Endothelial cell of umbilical vein (primary cell): ENCODE data around the gene NR4A3. TPM values are rescaled to one million over a fixed set of nuclear protein-coding genes. Genes with fewer than 3 reads are reported as not detected.

Experiments
- BruUV-seq: library from RNA; stranded (reverse); fragments of 400-500 nt; replicated peaks from 2 replicates; lab custom pipeline; 2021; lab: Mats Ljungman, UMichigan
- CTCF ChIA-PET: fragments of 300-600, 350-600 bp; sonication (Branson Sonifier 250); formaldehyde crosslinking; loops from one replicate; lab custom pipeline; 2021; ENCODE audit warnings: antibody characterized with exemption, inconsistent platforms; lab: Charles Lee
- POLR2A ChIA-PET: fragments of 300-600, 350-600 bp; sonication (Branson Sonifier 250); formaldehyde crosslinking; loops from one replicate; lab custom pipeline; 2021; ENCODE audit warnings: antibody characterized with exemption, inconsistent platforms; lab: Charles Lee
- DNase-seq: peaks from one replicate; pipeline ENCODE4 v3.0.0-alpha.2; 2011; ENCODE audit warnings: low read depth, low spot score
- FAIRE-seq: peaks from 2 replicates; lab custom pipeline; 2011; peaks lifted over from hg19 to GRCh38; lab: Jason Lieb, UNC
- H2AFZ ChIP-seq: 2 replicates; pipeline ENCODE4 v1.6.0; 2012; ENCODE audit warnings: low read depth, low read length, control low read depth, inconsistent platforms
- H3K27ac ChIP-seq: 2 replicates; pipeline ENCODE4 v1.5.1; 2011; ENCODE audit warnings: low read depth, mild to moderate bottlenecking, control low read depth, low read length, moderate library complexity; ENCODE audit not compliant: insufficient read depth
- H3K27me3 ChIP-seq, 2 experiments: 2 replicates each; pipeline versions ENCODE4 v1.6.0 to v1.6.1; 2011; ENCODE audit warnings: low read length in 2 of 2, mixed read lengths in 1 of 2; ENCODE audit not compliant: control insufficient read depth in 2 of 2, insufficient read depth in 2 of 2
- H3K36me3 ChIP-seq, 2 experiments: 2 replicates in 1 of 2; 3 replicates in 1 of 2; pipeline ENCODE4 v1.5.1; 2011; ENCODE audit warnings: low read length in 2 of 2, mild to moderate bottlenecking in 1 of 2, moderate library complexity in 1 of 2; ENCODE audit not compliant: control insufficient read depth in 2 of 2, insufficient read depth in 2 of 2; ENCODE audit errors: extremely low read depth in 1 of 2
- H3K4me1 ChIP-seq: 3 replicates; pipeline ENCODE4 v1.5.1; 2011; ENCODE audit warnings: mild to moderate bottlenecking, low read length; ENCODE audit not compliant: control insufficient read depth, insufficient read depth; ENCODE audit errors: extremely low read depth
- H3K4me2 ChIP-seq: 2 replicates; pipeline ENCODE4 v1.6.1; 2011; ENCODE audit warnings: low read length, control low read depth, mixed read lengths; ENCODE audit not compliant: insufficient read depth
- H3K4me3 ChIP-seq, 3 experiments: fragments of 200-600 bp in 1 of 3; sonication (generic), shearing (Covaris generic) in 1 of 3; replicated peaks in 1 of 3; 2 replicates each; pipeline ENCODE4 v1.5.1; 2011 to 2016; ENCODE audit warnings: control low read depth in 3 of 3, low read length in 3 of 3, mild to moderate bottlenecking in 2 of 3, inconsistent platforms in 1 of 3, low read depth in 1 of 3, moderate library complexity in 1 of 3; ENCODE audit not compliant: insufficient read depth in 1 of 3
- H3K79me2 ChIP-seq: 2 replicates; pipeline ENCODE4 v1.6.0; 2012; ENCODE audit warnings: low read length, inconsistent platforms; ENCODE audit not compliant: control insufficient read depth, insufficient read depth
- H3K9ac ChIP-seq: replicated peaks from 2 replicates; pipeline ENCODE3; 2011; ENCODE audit warnings: low read length, control low read depth; ENCODE audit not compliant: insufficient read depth; ENCODE audit errors: extremely low read depth
- H3K9me1 ChIP-seq: replicated peaks from 3 replicates; pipeline ENCODE4 v1.6.0; 2011; ENCODE audit warnings: mild to moderate bottlenecking, low read length; ENCODE audit not compliant: control insufficient read depth, insufficient read depth; ENCODE audit errors: extremely low read depth
- H3K9me3 ChIP-seq: replicated peaks from 2 replicates; pipeline ENCODE4 v1.5.1; 2012; ENCODE audit warnings: low read length, inconsistent platforms; ENCODE audit not compliant: control insufficient read depth, insufficient read depth
- H4K20me1 ChIP-seq: replicated peaks from 2 replicates; pipeline ENCODE3; 2011; ENCODE audit warnings: mild to moderate bottlenecking, low read length; ENCODE audit not compliant: control insufficient read depth, insufficient read depth; ENCODE audit errors: extremely low read depth
- EZH2 ChIP-seq: IDR thresholded peaks from 2 replicates; pipeline ENCODE4 v1.6.1; 2012; ENCODE audit warnings: borderline replicate concordance, low read depth, mild to moderate bottlenecking, moderate library complexity, low read length, inconsistent platforms; ENCODE audit not compliant: severe bottlenecking
- FOS ChIP-seq: IDR thresholded peaks from 2 replicates; pipeline ENCODE4 v1.6.1; 2011; ENCODE audit warnings: mild to moderate bottlenecking, low read length, moderate library complexity, borderline replicate concordance; ENCODE audit not compliant: insufficient read depth
- GATA2 ChIP-seq: IDR thresholded peaks from 2 replicates; pipeline ENCODE4 v1.7.0; 2011; ENCODE audit warnings: low read depth, mild to moderate bottlenecking, moderate library complexity, mixed read lengths, low read length; ENCODE audit not compliant: insufficient read length, insufficient read depth
- JUN ChIP-seq: IDR thresholded peaks from 2 replicates; pipeline ENCODE4 v1.6.1; 2011; ENCODE audit warnings: borderline replicate concordance, low read depth; ENCODE audit not compliant: insufficient read length, insufficient read depth
- MYC ChIP-seq: IDR thresholded peaks from one replicate; pipeline ENCODE4 v1.6.1; 2011; ENCODE audit warnings: mild to moderate bottlenecking, low read depth, low read length
- POLR2A ChIP-seq: IDR thresholded peaks from 2 replicates; pipeline ENCODE4 v1.6.1; 2012; ENCODE audit warnings: low read depth, mild to moderate bottlenecking, control low read depth, low read length
- POLR2AphosphoS5 ChIP-seq: IDR thresholded peaks from 2 replicates; pipeline ENCODE4 v1.6.1; 2012; ENCODE audit warnings: low read depth, mild to moderate bottlenecking, control low read depth, low read length, moderate library complexity; ENCODE audit not compliant: insufficient read depth
- dilution Hi-C: fragments of 300-500 bp; cut with MboI; formaldehyde crosslinking; loops from one replicate; pipeline ENCODE4 v1.15.0; 2019; ENCODE audit warnings: low sequenced_read_pairs; ENCODE audit not compliant: extremely low pct_ligation_motif_present
- intact Hi-C: fragments of 100-400 bp; cut with micrococcal nuclease; formaldehyde crosslinking; loops from one replicate; pipeline ENCODE4 v1.10.0; 2022
- polyA plus RNA-seq, 4 experiments: library from polyadenylated mRNA; depleted of rRNA in 3 of 4; stranded (reverse) in 3 of 4; unstranded in 1 of 4; fragments of >200 nt; gene quantifications; 2 replicates each; pipeline versions ENCODE4 v1.2.1 to v1.2.3, GENCODE V29; 2011 to 2012; ENCODE audit warnings: missing spikeins in 1 of 4
- total RNA-seq: library from RNA; stranded (reverse); gene quantifications from 2 replicates; pipeline ENCODE4 v1.2.3, GENCODE V29; 2021
- TF ChIP-seq, protein P1 (sequence below): IDR thresholded peaks from 2 replicates; pipeline ENCODE4 v1.6.1; 2011; ENCODE audit not compliant: insufficient read depth, insufficient read length
- TF ChIP-seq, protein P2 (sequence below), 2 donors: IDR thresholded peaks; 1 replicate in 1 of 2; 2 replicates in 1 of 2; pipeline ENCODE4 v1.5.1; 2011; ENCODE audit warnings: low read length in 2 of 2, mild to moderate bottlenecking in 2 of 2, moderate library complexity in 2 of 2, control low read depth in 1 of 2, inconsistent platforms in 1 of 2, low read depth in 1 of 2; ENCODE audit not compliant: insufficient read depth in 1 of 2; ENCODE audit errors: extremely low read depth in 1 of 2

Gene NR4A3
- total and polyA plus RNA-seq, 2 donors (not counting 3 experiments of a cell fraction or from before 2014, with no cell fraction given), result 0.11 to 0.22 TPM

DNA sequence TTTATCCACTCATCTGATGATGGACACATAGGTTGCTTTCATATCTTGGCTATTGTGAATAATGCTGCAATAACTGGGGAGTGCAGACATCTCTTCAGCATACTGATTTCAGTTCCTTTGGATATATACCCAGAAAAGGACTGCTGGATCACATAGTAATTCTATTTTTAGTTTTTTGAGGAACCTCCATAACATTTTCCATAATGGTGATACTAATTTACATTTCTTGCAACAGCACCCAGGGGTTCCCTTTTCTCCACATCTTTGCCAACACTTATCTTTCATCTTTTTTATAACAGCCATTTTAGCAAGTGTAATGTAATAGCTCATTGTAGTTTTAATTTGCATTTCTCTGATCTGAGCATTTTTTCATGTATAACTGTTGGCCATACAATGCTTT is 34.1 kb upstream of the NR4A3 start:
- Histone ChIP-seq H3K4me1 (no peaks in the 10 kb centered on the region), H3K27me3 (peaks cover 0 to 15% of the 10 kb centered on the region in 2 experiments), H3K4me3 (no peak overlapping the region), H2AFZ (no peak overlapping the region), H3K36me3 (no peaks in the 10 kb centered on the region), H3K79me2 (no peaks in the 10 kb centered on the region), H3K9me3 (no peaks in the 10 kb centered on the region), H3K27ac (no peak overlapping the region), H3K9ac (no peak overlapping the region), H3K9me1 (no peaks in the 10 kb centered on the region), H4K20me1 (no peaks in the 10 kb centered on the region), H3K4me2 (no peak overlapping the region)
- FAIRE-seq (no peak), DNase-seq (no peak)
- dilution Hi-C loops, result no loop called here
- ChIA-PET POLR2A (no interaction called here), CTCF (interaction anchor here (1.3 kb wide), 1 partner anchor 488 kb away, joined by 3 read pairs; no protein-coding TSS in a partner anchor)
- intact Hi-C loops, result no loop called here
- TF ChIP-seq, protein P1, sequence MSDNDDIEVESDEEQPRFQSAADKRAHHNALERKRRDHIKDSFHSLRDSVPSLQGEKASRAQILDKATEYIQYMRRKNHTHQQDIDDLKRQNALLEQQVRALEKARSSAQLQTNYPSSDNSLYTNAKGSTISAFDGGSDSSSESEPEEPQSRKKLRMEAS, result no peak
- TF ChIP-seq, protein P2, sequence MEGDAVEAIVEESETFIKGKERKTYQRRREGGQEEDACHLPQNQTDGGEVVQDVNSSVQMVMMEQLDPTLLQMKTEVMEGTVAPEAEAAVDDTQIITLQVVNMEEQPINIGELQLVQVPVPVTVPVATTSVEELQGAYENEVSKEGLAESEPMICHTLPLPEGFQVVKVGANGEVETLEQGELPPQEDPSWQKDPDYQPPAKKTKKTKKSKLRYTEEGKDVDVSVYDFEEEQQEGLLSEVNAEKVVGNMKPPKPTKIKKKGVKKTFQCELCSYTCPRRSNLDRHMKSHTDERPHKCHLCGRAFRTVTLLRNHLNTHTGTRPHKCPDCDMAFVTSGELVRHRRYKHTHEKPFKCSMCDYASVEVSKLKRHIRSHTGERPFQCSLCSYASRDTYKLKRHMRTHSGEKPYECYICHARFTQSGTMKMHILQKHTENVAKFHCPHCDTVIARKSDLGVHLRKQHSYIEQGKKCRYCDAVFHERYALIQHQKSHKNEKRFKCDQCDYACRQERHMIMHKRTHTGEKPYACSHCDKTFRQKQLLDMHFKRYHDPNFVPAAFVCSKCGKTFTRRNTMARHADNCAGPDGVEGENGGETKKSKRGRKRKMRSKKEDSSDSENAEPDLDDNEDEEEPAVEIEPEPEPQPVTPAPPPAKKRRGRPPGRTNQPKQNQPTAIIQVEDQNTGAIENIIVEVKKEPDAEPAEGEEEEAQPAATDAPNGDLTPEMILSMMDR (IDR thresholded peaks at IDR 0.05; ENCODE audit: extremely low read depth in 1 of 2, insufficient read depth in 1 of 2, low read depth in 1 of 2, low read length in 2 of 2), result no peak
- TF ChIP-seq POLR2AphosphoS5, result no peak
- no peak for TF ChIP-seq MYC
- TF ChIP-seq POLR2A, result no peak
- no peak for TF ChIP-seq GATA2
- no peak for TF ChIP-seq FOS
- no peak for TF ChIP-seq JUN
- no peak for TF ChIP-seq EZH2
- BruUV-seq, result no TSS peak
